Measurements from ENCODE around the gene LIN9.

LIN9 gene

GRCh38 chr1:226233806-226234205 lies 75.2 kb downstream of the LIN9 start:
- no peak for DNase-seq (ENCODE audit: low read depth in 2 of 2)
- TF ChIP-seq CTCF (IDR thresholded peaks at IDR 0.05; ENCODE audit: low read depth, low read length) = no peak
- H3K4me3 ChIP-seq (replicated peaks in 1 of 2; ENCODE audit: low read depth in 2 of 2, low read length in 2 of 2) = no peak overlapping the region

DNA sequence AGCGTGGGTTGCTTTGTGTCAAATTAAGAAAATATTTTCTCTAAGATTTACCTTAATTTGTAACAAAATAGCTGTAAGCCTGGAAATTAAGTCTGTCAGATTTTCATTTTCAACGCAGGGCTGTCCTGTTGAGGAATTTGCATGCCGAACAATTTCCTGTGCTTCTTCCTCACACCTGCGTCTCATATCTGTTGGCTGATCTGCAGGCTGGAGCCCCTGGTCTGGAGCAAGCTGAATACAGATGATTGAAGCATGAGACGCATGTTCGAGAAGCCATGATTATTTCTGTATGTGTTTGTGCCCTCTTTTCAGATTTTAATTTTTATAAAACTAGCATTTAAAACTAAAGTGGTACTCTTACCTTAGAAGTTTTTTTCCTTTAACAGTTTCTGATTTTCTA lies 75.7 kb downstream of the LIN9 start:
- DNase-seq (ENCODE audit: low read depth in 2 of 2) = no peak
- H3K4me3 ChIP-seq (replicated peaks in 1 of 2; ENCODE audit: low read depth in 2 of 2, low read length in 2 of 2) = no peak overlapping the region
- no peak for TF ChIP-seq CTCF (IDR thresholded peaks at IDR 0.05; ENCODE audit: low read depth, low read length)

DNA sequence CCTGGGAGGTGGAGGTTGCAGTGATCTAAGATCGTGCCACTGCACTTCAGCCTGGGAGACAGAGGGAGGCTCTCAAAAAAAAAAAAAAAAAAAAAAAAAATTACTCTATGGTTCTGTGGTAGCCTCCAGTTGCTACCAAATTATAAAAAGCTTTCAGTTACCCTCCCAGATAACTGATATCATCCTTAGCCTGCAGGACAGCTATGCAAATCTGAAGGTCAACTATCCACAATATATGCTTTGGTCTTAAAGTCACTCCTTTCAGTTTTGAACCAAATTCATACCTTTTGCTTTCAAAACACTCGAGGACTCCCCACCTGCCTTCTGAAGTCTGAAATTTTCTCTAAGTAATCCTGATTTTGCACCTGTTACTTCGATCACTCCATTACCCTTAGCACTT lies 82.4 kb downstream of the LIN9 start:
- no peak overlapping the region for H3K4me3 ChIP-seq (replicated peaks in 1 of 2; ENCODE audit: low read depth in 2 of 2, low read length in 2 of 2)
- no peak for TF ChIP-seq CTCF (IDR thresholded peaks at IDR 0.05; ENCODE audit: low read depth, low read length)
- DNase-seq (ENCODE audit: low read depth in 2 of 2) = no peak

DNA sequence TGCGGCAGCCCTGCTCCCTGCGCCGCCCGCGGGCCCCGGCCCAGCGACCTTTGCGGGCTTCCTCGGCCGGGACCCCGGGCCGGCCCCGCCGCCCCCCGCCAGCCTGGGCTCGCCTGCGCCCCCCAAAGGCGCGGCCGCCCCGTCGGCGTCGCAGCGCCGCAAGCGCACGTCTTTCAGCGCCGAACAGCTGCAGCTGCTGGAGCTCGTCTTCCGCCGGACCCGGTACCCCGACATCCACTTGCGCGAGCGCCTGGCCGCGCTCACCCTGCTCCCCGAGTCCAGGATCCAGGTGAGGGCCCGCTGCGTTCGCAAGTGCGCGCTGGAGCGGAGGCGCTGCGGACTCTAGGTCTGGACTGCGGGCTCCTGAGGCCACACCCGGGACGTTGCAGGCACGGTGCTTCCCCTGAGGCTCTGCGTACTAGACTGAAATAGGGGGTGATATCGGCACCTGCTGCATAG lies 85.1 kb downstream of the LIN9 start:
- no peak for TF ChIP-seq CTCF (IDR thresholded peaks at IDR 0.05; ENCODE audit: low read depth, low read length)
- DNase-seq (ENCODE audit: low read depth in 2 of 2) = peak in 1 of 2 donors; percentile 8
- H3K4me3 ChIP-seq (replicated peaks in 1 of 2; ENCODE audit: low read depth in 2 of 2, low read length in 2 of 2) = peak overlapping the region; percentile 50 to 52

- no peak for TF ChIP-seq CTCF (IDR thresholded peaks at IDR 0.05; ENCODE audit: low read depth, low read length)
- peak in 1 of 2 donors; percentile 13 for DNase-seq (ENCODE audit: low read depth in 2 of 2)
- peak within 1 kb of the TSS; percentile 50 to 52 for H3K4me3 ChIP-seq (replicated peaks in 1 of 2; ENCODE audit: low read depth in 2 of 2, low read length in 2 of 2)
These were observed 85.7 kb downstream of the LIN9 start, which contains the start of gene MIXL1 for GRCh38 chr1:226223157-226223785. TSS of gene MIXL1 (plus strand) at chr1:226223664. CDS start at chr1:226223682, 18 bp downstream.

- DNase-seq (ENCODE audit: low read depth in 2 of 2) = no peak
- H3K4me3 ChIP-seq (replicated peaks in 1 of 2; ENCODE audit: low read depth in 2 of 2, low read length in 2 of 2) = no peak overlapping the region
- TF ChIP-seq CTCF (IDR thresholded peaks at IDR 0.05; ENCODE audit: low read depth, low read length) = no peak
These were observed 86.3 kb downstream of the LIN9 start for GRCh38 chr1:226222686-226223085.

Data from cardiac fibroblast (primary cell).